Stomach (tissue), 9 donors: ENCODE measurements around the gene DYDC2. TPM values are rescaled to one million over a fixed set of nuclear protein-coding genes. Genes with fewer than 3 reads are reported as not detected.

Experiments used
- DNase-seq, 2 donors: peaks; one replicate each; pipeline versions ENCODE4 v3.0.0 to v3.0.0-alpha.2; 2013 to 2019
- H3K27ac ChIP-seq, 5 donors: fragments of 200-600 bp in 4 of 5; sonication (generic) in 4 of 5; one replicate each; pipeline ENCODE4 v1.5.1; 2013 to 2019; ENCODE audit warnings: mild to moderate bottlenecking in 1 of 5, moderate library complexity in 1 of 5
- H3K27me3 ChIP-seq, 3 donors: fragments of 200-600 bp; sonication (generic); one replicate each; pipeline ENCODE4 v1.5.1; 2017 to 2019; ENCODE audit warnings: mixed run types in 1 of 3
- H3K36me3 ChIP-seq, 4 donors: fragments of 200-600 bp; sonication (generic); 1 replicate in 3 of 4; 2 replicates in 1 of 4; pipeline ENCODE4 v1.5.1; 2016 to 2019
- H3K4me1 ChIP-seq, 4 donors: fragments of 200-600 bp; sonication (generic); one replicate each; pipeline ENCODE4 v1.5.1; 2016 to 2019
- H3K4me3 ChIP-seq, 4 donors: fragments of 200-600 bp; sonication (generic) in 3 of 4; one replicate each; pipeline ENCODE4 v1.5.1; 2016 to 2019; ENCODE audit warnings: mild to moderate bottlenecking in 1 of 4
- H3K9me3 ChIP-seq, 4 donors: fragments of 200-600 bp; sonication (generic); one replicate each; pipeline ENCODE4 v1.5.1; 2016 to 2019
- EP300 ChIP-seq: sonication (generic); formaldehyde crosslinking; IDR thresholded peaks from one replicate; pipeline ENCODE4 v1.6.1; 2017; ENCODE audit warnings: antibody characterized with exemption
- POLR2A ChIP-seq, 4 donors: fragments of 450-650 bp; IDR thresholded peaks; one replicate each; pipeline ENCODE4 v1.6.1; 2016; ENCODE audit warnings: antibody characterized with exemption in 4 of 4, control low read depth in 2 of 4, mild to moderate bottlenecking in 1 of 4, moderate library complexity in 1 of 4
- POLR2AphosphoS5 ChIP-seq, 3 donors: sonication (generic); formaldehyde crosslinking; IDR thresholded peaks; one replicate each; pipeline ENCODE4 v1.6.1; 2016; ENCODE audit warnings: antibody characterized with exemption in 3 of 3
- WGBS, 5 donors: extraction: QIAGEN DNeasy Blood & Tissue Kit in 3 of 5; methylation state at CpG; one replicate each; pipeline versions ENCODE4 v1.1.5 to v1.1.7; 2013 to 2018; 5-methylcytosine and 5-hydroxymethylcytosine counted together
- intact Hi-C: fragments of 100-400 bp; cut with DNase I; formaldehyde crosslinking; loops from one replicate; pipeline ENCODE4 v1.15.1; 2023; ENCODE audit warnings: low total_unique reads
- polyA plus RNA-seq, 3 donors: library from polyadenylated mRNA; stranded (reverse); fragments of 200-250 nt; gene quantifications; one replicate each; pipeline ENCODE4 v1.2.3, GENCODE V29; 2013
- total RNA-seq, 5 donors: library from RNA; depleted of rRNA; stranded (reverse); fragments of >200 nt; gene quantifications; one replicate each; pipeline versions ENCODE4 v1.1.0 to v1.2.3, GENCODE V29; 2014 to 2016
- TF ChIP-seq, protein P1 (sequence below), 7 experiments: fragments of 450-650 bp in 4 of 7; fragments of 200-600 bp in 3 of 7; sonication (generic) in 3 of 7; IDR thresholded peaks; one replicate each; pipeline ENCODE4 v1.5.1; 2016 to 2019; ENCODE audit warnings: antibody characterized with exemption in 7 of 7, control low read depth in 2 of 7, mild to moderate bottlenecking in 1 of 7
- donor health status: healthy with polysubstance abuse.
- donor health status: Bipolar disorder and iron deficiency.
- donor health status: healthy.

Gene DYDC2
- total and polyA plus RNA-seq, 8 donors = 0.37 to 0.95 TPM; not detected in 6

DNA sequence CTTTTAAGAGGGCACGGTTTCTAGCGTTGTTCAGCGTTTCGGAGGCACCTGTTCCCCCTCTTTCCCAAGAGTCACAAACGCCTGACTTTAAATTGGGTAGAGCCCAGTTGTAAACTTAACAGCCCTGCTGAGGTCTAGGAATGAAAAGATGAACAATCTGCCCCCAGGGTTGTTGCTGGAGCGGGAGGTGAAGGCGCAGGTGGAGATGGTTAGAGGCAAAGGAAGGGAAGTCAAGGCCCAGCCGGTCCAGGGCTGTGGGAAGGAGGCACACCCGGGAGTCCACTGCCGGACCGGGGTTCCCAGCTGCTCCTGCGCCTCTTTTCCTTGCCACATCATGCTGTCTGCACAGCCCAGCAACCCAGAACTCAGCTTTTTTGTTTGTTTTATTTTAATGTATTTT lies 52.5 kb downstream of the DYDC2 start:
- peak overlapping the region; percentile 65 to 85 (median 77) for H3K4me3 ChIP-seq
- no peaks in the 10 kb centered on the region for H3K36me3 ChIP-seq
- no peak for DNase-seq
- H3K9me3 ChIP-seq = no peaks in the 10 kb centered on the region
- TF ChIP-seq POLR2AphosphoS5 (IDR thresholded peaks at IDR 0.05) (no peak), EP300 (no peak), POLR2A (IDR thresholded peaks at IDR 0.05) (no peak)
- TF ChIP-seq, protein P1, sequence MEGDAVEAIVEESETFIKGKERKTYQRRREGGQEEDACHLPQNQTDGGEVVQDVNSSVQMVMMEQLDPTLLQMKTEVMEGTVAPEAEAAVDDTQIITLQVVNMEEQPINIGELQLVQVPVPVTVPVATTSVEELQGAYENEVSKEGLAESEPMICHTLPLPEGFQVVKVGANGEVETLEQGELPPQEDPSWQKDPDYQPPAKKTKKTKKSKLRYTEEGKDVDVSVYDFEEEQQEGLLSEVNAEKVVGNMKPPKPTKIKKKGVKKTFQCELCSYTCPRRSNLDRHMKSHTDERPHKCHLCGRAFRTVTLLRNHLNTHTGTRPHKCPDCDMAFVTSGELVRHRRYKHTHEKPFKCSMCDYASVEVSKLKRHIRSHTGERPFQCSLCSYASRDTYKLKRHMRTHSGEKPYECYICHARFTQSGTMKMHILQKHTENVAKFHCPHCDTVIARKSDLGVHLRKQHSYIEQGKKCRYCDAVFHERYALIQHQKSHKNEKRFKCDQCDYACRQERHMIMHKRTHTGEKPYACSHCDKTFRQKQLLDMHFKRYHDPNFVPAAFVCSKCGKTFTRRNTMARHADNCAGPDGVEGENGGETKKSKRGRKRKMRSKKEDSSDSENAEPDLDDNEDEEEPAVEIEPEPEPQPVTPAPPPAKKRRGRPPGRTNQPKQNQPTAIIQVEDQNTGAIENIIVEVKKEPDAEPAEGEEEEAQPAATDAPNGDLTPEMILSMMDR (IDR thresholded peaks at IDR 0.05) = no peak
- H3K27ac ChIP-seq = peak overlapping the region; percentile 13 to 87 (median 69)
- intact Hi-C loops = no loop called here
- H3K4me1 ChIP-seq = peaks cover 5 to 64% (median 48%) of the 10 kb centered on the region in 4 donors
- peaks cover 0 to 14% (median 0%) of the 10 kb centered on the region in 3 donors for H3K27me3 ChIP-seq
- 29 to 37% (median 31%) methylated on average over 11 to 12 of the region's 12 CpGs for WGBS, 5 donors

DNA sequence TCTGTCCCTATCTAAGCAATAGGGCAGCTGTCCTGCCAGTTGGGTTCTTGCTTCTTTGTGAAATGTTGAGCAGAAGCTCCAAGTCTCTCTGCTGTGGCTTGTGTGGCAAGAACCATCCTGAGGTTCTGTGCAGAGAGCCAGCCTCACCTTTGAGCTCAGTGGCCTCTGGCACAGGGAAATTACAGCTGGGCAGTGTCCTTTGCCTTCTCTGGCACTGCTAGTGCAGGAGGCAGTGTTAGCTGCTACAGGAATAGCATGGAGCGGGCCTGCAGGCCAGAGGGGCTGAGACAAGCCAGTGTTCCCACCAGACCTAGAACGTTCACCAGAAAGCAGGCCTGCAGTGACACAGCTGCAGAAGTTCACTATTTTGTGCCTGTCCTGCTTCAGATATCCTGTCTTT lies 53.5 kb downstream of the DYDC2 start:
- Histone ChIP-seq H3K36me3 (no peaks in the 10 kb centered on the region), H3K4me3 (no peak overlapping the region), H3K4me1 (peaks cover 8 to 74% (median 56%) of the 10 kb centered on the region in 4 donors)

DNA sequence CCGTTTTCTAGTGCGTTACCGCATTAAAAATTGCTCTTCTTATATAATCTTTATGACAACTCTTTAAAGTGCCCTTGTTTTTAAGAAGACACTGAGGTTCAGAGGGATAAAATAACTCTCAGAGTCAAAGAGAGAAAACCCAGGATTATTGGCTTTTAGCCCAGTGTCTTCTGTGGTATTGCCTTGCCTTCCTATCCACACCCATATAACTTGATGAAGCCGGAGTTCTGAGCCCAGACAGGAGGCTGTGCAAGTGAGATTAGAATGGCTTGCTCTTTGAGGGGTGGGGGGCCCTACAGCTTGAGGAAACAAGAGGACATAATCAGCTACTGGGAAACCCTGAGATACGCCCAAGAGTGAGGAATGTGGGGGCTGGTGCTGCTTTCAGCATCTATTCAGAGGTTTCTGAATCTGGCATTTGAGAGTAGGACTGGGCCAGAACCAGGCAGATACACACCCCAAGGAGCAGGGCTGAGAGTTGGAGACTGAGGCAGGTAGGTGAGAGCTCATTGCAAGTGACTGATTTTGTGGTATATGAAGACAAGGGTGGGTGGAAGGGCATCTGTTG lies 54.1 kb downstream of the DYDC2 start:
- Histone ChIP-seq H3K4me1 (peaks cover 8 to 80% (median 58%) of the 10 kb centered on the region in 4 donors), H3K27me3 (peaks cover 0 to 14% (median 0%) of the 10 kb centered on the region in 3 donors), H3K27ac (peak overlapping the region in 2 of 5 donors; percentile 8 to 26), H3K4me3 (no peak overlapping the region), H3K9me3 (no peaks in the 10 kb centered on the region), H3K36me3 (no peaks in the 10 kb centered on the region)
- whole genome bisulfite sequencing, 5 donors = 74 to 86% (median 83%) methylated on average over 5 of the region's 5 CpGs
- DNase-seq = peak in 1 of 2 donors; percentile 36
- TF ChIP-seq, protein P1 (IDR thresholded peaks at IDR 0.05) = no peak
- no peak for TF ChIP-seq POLR2AphosphoS5 (IDR thresholded peaks at IDR 0.05)
- TF ChIP-seq EP300 = no peak
- no peak for TF ChIP-seq POLR2A (IDR thresholded peaks at IDR 0.05)
- intact Hi-C loops = no loop called here

More for the DNA sequence above, 53.5 kb downstream of the DYDC2 start:
- no peaks in the 10 kb centered on the region for H3K9me3 ChIP-seq
- TF ChIP-seq POLR2A (IDR thresholded peaks at IDR 0.05) = no peak
- DNase-seq = no peak
- peaks cover 0 to 14% (median 0%) of the 10 kb centered on the region in 3 donors for H3K27me3 ChIP-seq
- H3K27ac ChIP-seq = peak overlapping the region in 1 of 5 donors; percentile 26
- WGBS, 5 donors = 64 to 80% (median 73%) methylated on average over 2 of the region's 2 CpGs
- intact Hi-C loops = no loop called here

DNA sequence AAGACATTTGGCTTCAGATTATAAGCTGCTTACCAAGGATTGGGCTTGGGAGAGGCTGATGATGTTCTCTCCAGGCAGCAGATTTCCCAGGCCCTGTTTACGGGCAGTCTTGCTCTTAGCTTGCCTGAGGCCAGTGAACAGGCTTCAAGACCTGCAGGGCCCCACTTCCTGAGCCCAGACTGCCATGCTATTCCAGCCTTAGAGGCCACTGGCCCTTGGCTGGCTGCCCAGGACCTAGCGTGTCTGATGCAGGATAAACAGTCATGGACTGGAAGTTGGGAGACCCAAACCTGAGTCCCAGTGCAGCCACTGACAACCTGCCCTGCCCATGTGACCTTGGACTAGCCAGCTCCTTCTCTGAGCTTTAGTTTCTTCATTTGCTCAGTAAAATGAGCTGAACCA lies 54.7 kb downstream of the DYDC2 start:
- peak; percentile 43 to 50 for DNase-seq
- TF ChIP-seq EP300 (no peak), POLR2AphosphoS5 (IDR thresholded peaks at IDR 0.05) (no peak), POLR2A (IDR thresholded peaks at IDR 0.05) (no peak)
- TF ChIP-seq, protein P1 (IDR thresholded peaks at IDR 0.05) = no peak
- Histone ChIP-seq H3K27me3 (peaks cover 0 to 14% (median 0%) of the 10 kb centered on the region in 3 donors), H3K9me3 (no peaks in the 10 kb centered on the region), H3K27ac (peak overlapping the region in 2 of 5 donors; percentile 8 to 16), H3K4me3 (no peak overlapping the region), H3K4me1 (peaks cover 8 to 86% (median 63%) of the 10 kb centered on the region in 4 donors), H3K36me3 (no peaks in the 10 kb centered on the region)
- intact Hi-C loops = no loop called here
- WGBS, 5 donors = 51 to 68% (median 59%) methylated on average over 2 of the region's 2 CpGs; no CpG with 5 or more reads in 1 of the 5 donors

DNA sequence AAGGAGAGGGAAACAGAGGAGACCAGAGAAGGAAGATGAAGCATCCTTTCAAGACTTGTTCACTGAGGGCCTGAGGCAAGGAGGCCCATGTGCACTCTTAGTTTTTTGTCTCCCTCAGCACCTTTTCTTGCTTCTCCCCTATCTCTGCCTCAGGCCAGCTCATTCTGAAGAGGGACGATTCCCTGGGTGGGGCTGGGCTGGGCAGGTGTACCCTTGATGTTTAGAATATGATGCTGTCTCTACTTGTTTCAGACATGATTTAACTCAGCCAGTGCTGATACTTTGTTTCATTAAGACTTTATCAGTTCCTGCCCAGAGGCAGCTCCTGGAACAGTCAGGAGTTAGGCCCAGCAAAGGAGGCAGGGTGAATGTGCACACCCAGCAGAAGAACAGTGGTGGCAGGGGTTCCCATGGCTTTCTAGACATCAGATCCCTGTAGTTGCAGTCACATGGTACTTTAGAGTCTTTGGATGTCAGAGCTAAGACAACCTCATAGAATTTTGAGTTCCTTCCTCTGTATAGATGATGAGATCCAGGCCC lies 55.2 kb downstream of the DYDC2 start:
- H3K36me3 ChIP-seq = no peaks in the 10 kb centered on the region
- H3K4me3 ChIP-seq = no peak overlapping the region
- H3K27ac ChIP-seq = peak overlapping the region in 2 of 5 donors; percentile 8 to 16
- TF ChIP-seq POLR2AphosphoS5 (IDR thresholded peaks at IDR 0.05) (no peak), EP300 (no peak), POLR2A (IDR thresholded peaks at IDR 0.05) (no peak)
- TF ChIP-seq, protein P1 (IDR thresholded peaks at IDR 0.05) = no peak
- H3K27me3 ChIP-seq = peaks cover 0 to 14% (median 0%) of the 10 kb centered on the region in 3 donors
- intact Hi-C loops = no loop called here
- no peak for DNase-seq
- H3K4me1 ChIP-seq = peaks cover 8 to 91% (median 68%) of the 10 kb centered on the region in 4 donors
- 75 to 94% (median 89%) methylated on average over 1 of the region's 1 CpG for whole genome bisulfite sequencing, 5 donors
- no peaks in the 10 kb centered on the region for H3K9me3 ChIP-seq
